Prostate gland (tissue), 2 donors: ENCODE results near the gene LRRC36.

ENCODE experiments used
- POLR2AphosphoS5 ChIP-seq: sonication (generic); formaldehyde crosslinking; IDR thresholded peaks from one replicate; pipeline ENCODE4 v1.6.1; 2017; ENCODE audit warnings: antibody characterized with exemption
- TF ChIP-seq, protein P1 (sequence below), 4 experiments: fragments of 200-600 bp in 2 of 4; fragments of 450-650 bp in 2 of 4; sonication (generic) in 2 of 4; IDR thresholded peaks; 1 replicate in 3 of 4; 2 replicates in 1 of 4; pipeline ENCODE4 v1.5.1; 2016 to 2019; ENCODE audit warnings: antibody characterized with exemption in 4 of 4, mild to moderate bottlenecking in 2 of 4, moderate library complexity in 2 of 4

DNA sequence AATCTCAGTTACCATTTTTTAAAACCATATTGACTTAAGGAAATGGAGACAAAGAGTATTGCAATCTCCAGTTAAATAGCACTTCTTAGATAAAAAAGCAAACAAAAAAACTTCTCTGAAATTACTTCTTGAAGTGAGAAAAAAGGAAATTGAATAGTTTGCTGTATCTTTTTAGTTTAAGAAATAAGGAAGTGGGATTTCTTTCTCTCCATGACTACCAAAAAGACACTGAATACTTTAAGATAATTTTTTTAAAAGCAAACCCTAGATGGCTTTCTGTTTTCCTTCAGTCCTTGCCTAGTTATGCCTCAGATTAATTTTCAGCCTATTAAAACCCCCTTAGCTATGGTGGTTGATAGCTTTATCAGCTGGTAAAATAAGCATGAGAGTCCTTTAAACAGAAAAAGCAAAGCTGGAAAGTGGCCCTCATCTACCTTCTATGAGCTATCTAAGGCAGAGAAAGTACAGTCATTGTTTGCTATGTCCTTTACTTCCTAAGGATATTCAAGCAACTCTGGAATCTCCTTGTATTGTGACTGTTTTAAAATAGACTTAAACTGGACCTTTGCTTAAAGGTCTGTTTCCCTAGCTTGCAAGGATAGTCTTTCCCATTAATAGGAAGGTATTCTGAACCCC is 38.1 kb downstream of the LRRC36 start:
- TF ChIP-seq, protein P1, sequence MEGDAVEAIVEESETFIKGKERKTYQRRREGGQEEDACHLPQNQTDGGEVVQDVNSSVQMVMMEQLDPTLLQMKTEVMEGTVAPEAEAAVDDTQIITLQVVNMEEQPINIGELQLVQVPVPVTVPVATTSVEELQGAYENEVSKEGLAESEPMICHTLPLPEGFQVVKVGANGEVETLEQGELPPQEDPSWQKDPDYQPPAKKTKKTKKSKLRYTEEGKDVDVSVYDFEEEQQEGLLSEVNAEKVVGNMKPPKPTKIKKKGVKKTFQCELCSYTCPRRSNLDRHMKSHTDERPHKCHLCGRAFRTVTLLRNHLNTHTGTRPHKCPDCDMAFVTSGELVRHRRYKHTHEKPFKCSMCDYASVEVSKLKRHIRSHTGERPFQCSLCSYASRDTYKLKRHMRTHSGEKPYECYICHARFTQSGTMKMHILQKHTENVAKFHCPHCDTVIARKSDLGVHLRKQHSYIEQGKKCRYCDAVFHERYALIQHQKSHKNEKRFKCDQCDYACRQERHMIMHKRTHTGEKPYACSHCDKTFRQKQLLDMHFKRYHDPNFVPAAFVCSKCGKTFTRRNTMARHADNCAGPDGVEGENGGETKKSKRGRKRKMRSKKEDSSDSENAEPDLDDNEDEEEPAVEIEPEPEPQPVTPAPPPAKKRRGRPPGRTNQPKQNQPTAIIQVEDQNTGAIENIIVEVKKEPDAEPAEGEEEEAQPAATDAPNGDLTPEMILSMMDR (IDR thresholded peaks at IDR 0.05) = no peak
- no peak for TF ChIP-seq POLR2AphosphoS5
